GM18519 (cell line): ENCODE data around the gene CAMKK2.
"Not testable (repeated sequence)": the region's sequence is repeated elsewhere in the genome, so short reads cannot be mapped to it uniquely, and the experiment has no call there.

ENCODE experiments used
- ATAC-seq: cut with Tn5 transposase; IDR thresholded peaks from one replicate; pipeline ENCODE4 v1.9.1; 2021; ENCODE audit warnings: mild to moderate bottlenecking, moderate library complexity; ENCODE audit not compliant: unreplicated experiment, low FRiP score

The CAMKK2 gene

DNA sequence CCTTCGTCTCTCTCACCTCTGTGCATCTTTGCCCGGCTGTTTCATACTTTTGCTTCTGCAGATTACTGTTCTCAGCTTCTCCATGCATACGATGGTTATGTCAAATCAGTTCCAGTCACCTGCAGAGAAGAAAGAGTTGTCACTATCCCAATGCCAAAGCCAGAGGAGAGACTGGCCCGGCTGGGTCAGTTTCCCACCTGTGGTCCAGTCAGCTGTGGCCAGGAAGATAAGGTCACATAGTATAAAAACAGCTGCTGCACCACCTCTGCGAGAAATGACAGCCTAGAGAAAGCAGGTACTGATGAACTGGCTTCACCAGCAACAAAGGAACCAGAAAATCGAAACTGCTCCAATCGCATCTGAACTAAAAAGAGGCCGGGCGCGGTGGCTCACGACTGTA, 93.0 kb downstream of the CAMKK2 start:
- ATAC-seq, result no peak

DNA sequence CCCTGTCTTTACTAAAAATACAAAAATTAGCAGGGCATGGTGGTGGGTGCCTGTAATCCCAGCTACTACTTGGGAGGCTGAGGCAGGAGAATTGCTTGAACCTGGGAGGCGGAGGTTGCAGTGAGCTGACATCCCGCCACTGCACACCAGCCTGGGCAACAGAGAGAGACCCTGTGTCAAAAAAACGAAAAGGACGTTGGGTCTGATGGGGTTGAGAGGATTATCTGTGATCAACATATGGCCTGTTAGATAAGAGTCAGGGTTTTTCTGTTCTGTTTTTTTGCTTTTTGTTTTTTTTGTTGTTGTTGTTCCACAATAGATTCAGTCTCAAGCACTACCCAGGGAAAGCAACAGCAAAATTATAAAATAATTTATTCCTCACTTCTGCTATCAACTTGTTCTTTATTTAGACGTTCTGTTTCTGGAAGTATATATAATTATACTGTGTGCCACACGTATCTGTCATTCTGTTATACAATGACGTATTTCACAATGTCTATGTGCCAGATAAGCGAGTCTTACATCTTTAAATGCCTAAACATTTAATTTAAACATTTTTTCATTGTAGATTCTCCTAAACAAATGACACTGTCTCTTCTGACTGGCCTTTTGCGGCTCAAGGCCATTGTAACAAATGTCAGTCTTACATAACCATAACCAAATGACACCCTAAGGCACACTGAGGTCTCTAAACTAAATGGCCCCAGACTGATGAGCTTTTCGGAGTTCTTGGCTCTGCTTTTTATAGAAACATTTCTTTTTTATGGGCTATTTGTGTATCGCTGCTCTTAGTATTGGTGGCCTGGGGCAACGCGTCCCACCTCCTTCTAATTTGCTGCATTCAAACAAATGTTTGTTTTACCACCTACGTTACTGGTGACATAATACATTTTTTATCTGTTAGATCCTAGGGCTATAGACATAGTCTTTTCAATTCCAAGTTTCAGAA, 93.8 kb downstream of the CAMKK2 start:
- ATAC-seq, result no peak

DNA sequence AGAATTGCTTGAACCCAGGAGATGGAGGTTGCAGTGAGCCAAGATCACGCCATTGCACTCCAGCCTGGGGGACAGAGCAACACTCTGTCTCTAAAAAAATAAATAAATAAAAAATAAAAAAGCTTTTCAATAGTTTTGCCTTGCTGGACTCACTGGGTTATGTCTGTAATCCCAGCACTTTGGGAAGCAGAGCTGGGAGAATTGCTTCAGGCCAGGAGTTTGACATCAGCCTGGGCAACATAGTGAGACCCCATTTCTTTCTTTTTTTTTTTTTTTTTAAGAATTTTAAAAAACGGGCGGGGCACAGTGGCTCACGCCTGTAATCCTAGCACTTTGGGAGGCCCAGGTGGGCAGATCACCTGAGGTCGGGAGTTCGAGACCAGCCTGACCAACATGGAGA, 95.4 kb downstream of the CAMKK2 start:
- not testable (repeated sequence) for ATAC-seq

DNA sequence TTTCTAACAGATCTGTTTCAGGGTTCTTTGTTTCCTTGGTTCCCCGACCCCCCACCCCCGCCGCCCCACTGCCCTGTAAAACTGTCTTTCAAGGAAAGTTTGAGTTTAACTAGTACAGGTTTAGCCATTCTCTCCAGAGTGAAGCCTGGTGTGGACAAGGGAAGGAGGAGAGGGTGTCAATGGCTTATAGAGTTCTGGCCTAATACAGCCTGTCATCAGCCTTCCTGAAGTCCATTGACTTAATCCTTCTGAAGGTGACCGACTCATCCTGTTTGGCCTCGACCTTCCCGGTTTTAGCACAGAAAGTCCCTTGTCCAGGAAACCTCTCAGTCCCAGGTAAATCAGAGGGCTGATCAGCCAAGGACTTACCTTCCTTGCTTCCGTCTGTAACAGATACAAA, 97.6 kb downstream of the CAMKK2 start:
- ATAC-seq, result no peak

DNA sequence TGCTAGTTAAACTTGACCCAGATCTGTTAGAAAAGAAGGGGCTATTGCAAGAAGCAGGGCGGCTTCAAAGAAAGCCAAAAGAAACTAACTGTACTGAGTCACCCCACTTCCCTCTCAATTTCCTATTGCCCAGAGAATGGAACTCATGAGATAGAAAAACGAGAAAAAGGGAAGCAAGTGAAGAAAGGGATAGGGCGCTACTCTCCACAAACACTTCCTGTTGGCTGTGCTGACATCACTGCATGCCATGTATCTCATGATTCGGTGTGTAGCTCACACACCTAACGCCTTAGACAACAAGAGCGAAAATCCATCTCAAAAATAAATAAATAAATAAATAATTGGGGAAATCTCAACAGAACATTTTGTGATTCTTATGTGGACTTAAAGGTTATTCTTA, 99.6 kb downstream of the CAMKK2 start:
- ATAC-seq, result no peak

DNA sequence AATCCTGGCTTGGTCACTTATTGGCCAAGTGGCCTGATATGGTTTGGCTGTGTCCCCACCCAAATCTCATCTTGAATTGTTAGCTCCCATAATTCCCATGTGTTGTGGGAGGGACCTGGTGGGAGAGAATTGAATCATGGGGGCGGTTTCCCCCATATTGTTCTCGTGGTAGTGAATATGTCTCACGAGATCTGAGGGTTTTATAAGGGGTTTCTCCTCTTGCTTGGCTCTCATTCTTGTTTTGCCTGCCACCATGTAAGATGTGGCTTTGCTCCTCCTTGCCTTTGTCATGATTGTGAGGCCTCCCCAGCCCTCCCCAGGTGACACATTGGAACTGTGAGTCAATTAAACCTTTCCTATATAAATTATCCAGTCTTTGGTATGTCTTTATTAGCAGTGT, 105.4 kb downstream of the CAMKK2 start:
- ATAC-seq, result no peak

DNA sequence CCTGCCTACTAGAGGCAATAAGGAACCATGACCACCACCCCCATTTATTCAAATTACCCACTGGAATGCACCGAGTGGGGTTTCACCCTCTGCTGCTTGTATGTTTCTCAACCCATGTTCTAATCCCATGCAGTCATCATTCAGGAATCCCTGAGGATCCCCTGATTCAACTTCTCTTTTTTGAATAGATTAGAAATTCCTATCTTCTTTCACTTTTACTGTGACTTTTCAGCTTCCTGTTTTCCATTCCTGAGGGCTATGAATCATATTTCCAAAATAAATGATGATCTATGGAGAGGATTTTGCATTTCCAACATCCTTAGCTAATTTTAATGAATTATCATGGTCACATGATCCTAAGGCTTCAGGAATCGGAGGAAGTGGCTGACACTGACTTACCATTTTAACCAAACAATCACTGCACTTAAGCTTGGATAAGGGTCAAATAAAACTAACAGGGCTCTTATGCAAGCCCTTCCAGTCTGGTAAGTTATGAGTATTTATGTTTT, 105.9 kb downstream of the CAMKK2 start:
- ATAC-seq, result no peak

DNA sequence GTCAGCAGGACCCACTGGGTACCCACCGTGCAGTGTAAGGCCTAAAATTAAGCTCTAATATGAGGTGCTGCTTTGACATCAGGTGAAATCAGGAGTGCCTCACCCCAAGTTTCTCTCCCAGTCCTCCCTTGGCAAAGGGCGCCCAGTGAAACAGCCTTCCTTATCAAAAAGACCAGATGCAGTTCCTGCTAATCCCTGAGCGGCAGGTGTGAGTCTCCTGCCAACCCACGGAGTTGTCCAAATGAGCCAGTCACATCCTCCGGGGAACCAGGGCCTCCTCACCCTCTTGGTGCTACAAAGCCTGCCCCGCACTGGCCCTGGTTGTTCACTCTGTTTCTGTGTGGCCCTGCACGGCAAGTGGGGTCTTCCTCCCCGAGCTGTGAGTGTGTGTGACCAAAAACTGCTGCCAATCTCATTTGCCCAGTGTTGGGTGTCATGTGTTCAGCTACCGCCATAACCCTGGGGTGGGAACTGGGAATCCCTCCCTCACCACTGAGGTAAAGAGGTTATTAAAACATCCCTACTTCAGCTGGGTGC, 106.8 kb downstream of the CAMKK2 start:
- no peak for ATAC-seq

DNA sequence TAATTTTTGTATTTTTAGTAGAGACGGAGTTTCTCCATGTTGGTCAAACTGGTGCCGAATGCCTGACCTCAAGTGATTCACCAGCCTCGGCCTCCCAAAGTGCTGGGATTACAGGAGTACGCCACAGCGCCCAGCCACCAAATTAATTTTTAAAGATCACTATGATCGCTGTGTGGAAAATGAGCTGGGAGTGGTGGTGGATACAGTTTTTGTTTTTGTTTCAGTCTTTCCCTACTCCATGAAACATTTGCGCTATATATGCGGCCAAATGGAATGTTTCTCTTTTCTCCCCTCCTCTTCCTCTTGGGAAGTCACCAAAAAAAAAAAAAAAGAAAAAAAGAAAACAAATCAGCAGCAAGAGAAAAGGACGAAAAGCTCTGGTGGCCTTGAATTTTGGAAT, 107.4 kb downstream of the CAMKK2 start:
- no peak for ATAC-seq

DNA sequence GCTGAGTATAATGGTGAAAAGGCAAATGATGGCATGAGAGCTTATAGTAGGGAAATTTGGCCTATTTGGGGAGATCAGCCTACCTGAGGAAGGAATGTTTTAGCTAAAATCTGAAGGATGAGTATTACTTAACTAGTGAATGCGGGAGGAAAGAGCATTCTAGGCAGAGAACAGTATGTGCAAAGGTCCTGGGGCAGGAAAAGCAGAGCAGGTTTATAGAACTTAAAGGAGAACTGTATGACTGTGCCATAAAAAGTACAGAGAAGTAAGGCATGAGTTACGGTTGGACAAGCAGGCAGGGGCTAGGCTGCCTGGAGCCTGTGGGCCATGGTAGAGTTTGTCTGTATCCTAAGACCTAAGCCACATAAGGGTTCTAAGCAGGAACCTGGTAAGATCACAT, 108.3 kb downstream of the CAMKK2 start:
- ATAC-seq, result no peak
